Stimulated activated CD4-positive, alpha-beta T cell treated with anti-CD3 and anti-CD28 coated beads, Interleukin-1b, Interleukin-23, amount 100 ng/mL, for 48 hours (primary cell): ENCODE data around the gene ADGRA3.

Experiments used
- DNase-seq: peaks from one replicate; pipeline ENCODE4 v3.0.0-alpha.2; 2020

The ADGRA3 gene

GRCh38 chr4:22345678-22346077, 170.2 kb downstream of the ADGRA3 start:
- no peak for DNase-seq

DNA sequence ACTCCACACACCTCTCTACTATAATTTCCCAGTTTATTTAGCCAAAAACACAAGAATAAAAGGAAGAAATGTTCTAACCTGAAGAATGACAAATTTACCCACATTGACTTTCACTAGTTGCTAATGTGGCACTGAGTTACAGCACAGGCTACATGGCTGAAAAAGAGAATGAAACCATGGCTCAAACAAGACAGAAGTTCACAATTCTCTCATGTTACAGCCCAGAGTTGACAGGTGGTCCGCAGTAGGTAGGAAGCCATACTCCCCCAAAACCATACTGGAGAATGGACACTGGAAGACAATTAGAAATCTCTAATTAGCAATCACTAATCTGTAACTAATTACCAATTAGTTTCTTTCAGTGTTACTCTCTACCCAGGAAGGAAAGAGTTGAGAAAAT, 170.8 kb downstream of the ADGRA3 start:
- no peak for DNase-seq

- no peak for DNase-seq
Measured at GRCh38 chr4:22343606-22344005, 172.3 kb downstream of the ADGRA3 start.

GRCh38 chr4:22339491-22339890, 176.4 kb downstream of the ADGRA3 start:
- no peak for DNase-seq

DNA sequence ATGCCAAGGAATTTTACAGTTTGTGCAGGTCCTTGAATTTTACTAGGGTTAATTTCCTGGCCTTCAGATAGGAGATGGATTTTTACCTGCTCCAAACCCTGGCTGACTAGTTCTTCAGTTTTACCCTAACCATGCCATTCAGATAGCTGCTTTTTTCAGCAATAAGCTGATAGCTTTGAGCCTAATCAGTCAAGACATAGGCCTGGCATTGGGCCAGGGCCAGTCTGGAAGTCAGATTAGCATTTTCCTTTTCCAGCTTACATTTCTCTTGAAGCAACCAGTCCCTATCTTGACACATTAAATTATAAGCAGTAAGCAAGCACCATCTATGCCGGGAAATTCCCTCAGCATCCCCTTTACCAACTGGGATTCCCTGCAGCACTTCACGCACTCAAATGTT, 177.1 kb downstream of the ADGRA3 start:
- no peak for DNase-seq
